Neural progenitor cell (in vitro differentiated cells): ENCODE data around the gene KCNT1. TPM values are rescaled to one million over a fixed set of nuclear protein-coding genes. Genes with fewer than 3 reads are reported as not detected.

ENCODE experiments used
- DNase-seq: peaks from one replicate; pipeline ENCODE4 v3.0.0-alpha.2; 2016; ENCODE audit warnings: low spot score
- H2AFZ ChIP-seq: fragments of 200-600 bp; sonication (generic); replicated peaks from 2 replicates; pipeline ENCODE4 v1.6.1; 2016; ENCODE audit warnings: antibody characterized with exemption
- H3F3A ChIP-seq: fragments of 200-600 bp; sonication (generic); 2 replicates; pipeline ENCODE4 v1.6.1; 2016; ENCODE audit warnings: antibody characterized with exemption, low read depth
- H3K27ac ChIP-seq: fragments of 200-600 bp; sonication (generic); 2 replicates; pipeline ENCODE4 v1.5.1; 2016; ENCODE audit warnings: mild to moderate bottlenecking
- H3K27me3 ChIP-seq: fragments of 200-600 bp; sonication (generic); 2 replicates; pipeline ENCODE4 v1.6.1; 2016; ENCODE audit warnings: mild to moderate bottlenecking, moderate library complexity
- H3K36me3 ChIP-seq: fragments of 200-600 bp; sonication (generic); 2 replicates; pipeline ENCODE4 v1.5.1; 2016
- H3K4me1 ChIP-seq: fragments of 200-600 bp; sonication (generic); 2 replicates; pipeline ENCODE4 v1.6.1; 2016; ENCODE audit warnings: mixed run types
- H3K4me2 ChIP-seq: fragments of 200-600 bp; sonication (generic); 2 replicates; pipeline ENCODE4 v1.6.1; 2016
- H3K4me3 ChIP-seq: fragments of 200-600 bp; sonication (generic); 2 replicates; pipeline ENCODE4 v1.5.1; 2016
- H3K79me2 ChIP-seq: fragments of 200-600 bp; sonication (generic); 2 replicates; pipeline ENCODE4 v1.6.1; 2016; ENCODE audit warnings: low read depth
- H3K9ac ChIP-seq: fragments of 200-600 bp; sonication (generic); 2 replicates; pipeline ENCODE4 v1.6.1; 2016
- H3K9me3 ChIP-seq: fragments of 200-600 bp; sonication (generic); 2 replicates; pipeline ENCODE4 v1.5.1; 2016; ENCODE audit warnings: low read depth
- H4K20me1 ChIP-seq: fragments of 200-600 bp; sonication (generic); 2 replicates; pipeline ENCODE4 v1.6.1; 2016; ENCODE audit warnings: low read depth
- H3K27ac Mint-ChIP-seq: 3 replicates; pipeline ENCODE4 v1.8.0; 2021; ENCODE audit warnings: mixed read lengths
- H3K27me3 Mint-ChIP-seq: 2 replicates; pipeline ENCODE4 v1.8.0; 2022; ENCODE audit warnings: low read depth, mild to moderate bottlenecking, inconsistent platforms, moderate library complexity, mixed read lengths; ENCODE audit not compliant: insufficient read depth
- H3K36me3 Mint-ChIP-seq: 3 replicates; pipeline ENCODE4 v1.8.0; 2021; ENCODE audit warnings: mixed read lengths
- H3K4me1 Mint-ChIP-seq: 3 replicates; pipeline ENCODE4 v1.8.0; 2021; ENCODE audit warnings: mixed read lengths
- H3K4me3 Mint-ChIP-seq: 3 replicates; pipeline ENCODE4 v1.8.0; 2021; ENCODE audit warnings: mild to moderate bottlenecking, moderate library complexity, mixed read lengths
- H3K9me3 Mint-ChIP-seq: 3 replicates; pipeline ENCODE4 v1.8.0; 2020; ENCODE audit warnings: mixed read lengths
- CTCF ChIP-seq: fragments of 200-600 bp; sonication (generic); IDR thresholded peaks from 2 replicates; pipeline ENCODE4 v1.5.1; 2017; ENCODE audit warnings: antibody characterized with exemption, mild to moderate bottlenecking
- EZH2 ChIP-seq: fragments of 200-600 bp; sonication (generic); IDR thresholded peaks from 2 replicates; pipeline ENCODE4 v1.6.1; 2017; ENCODE audit warnings: antibody characterized with exemption, mild to moderate bottlenecking, moderate library complexity
- EZH2phosphoT487 ChIP-seq: fragments of 200-600 bp; sonication (generic); IDR thresholded peaks from 2 replicates; pipeline ENCODE4 v1.6.1; 2017; ENCODE audit warnings: antibody characterized with exemption
- total RNA-seq: library from RNA; depleted of rRNA; stranded (reverse); fragments of >200 nt; gene quantifications from 2 replicates; pipeline ENCODE4 v1.2.3, GENCODE V29; 2015; ENCODE audit warnings: low replicate concordance

Gene KCNT1
- total RNA-seq, 1 donor from 2014 or later: not detected

GRCh38 chr9:135664801-135665794 is 36.9 kb upstream of the KCNT1 start:
- Histone ChIP-seq H3K79me2 (no peaks in the 10 kb centered on the region), H4K20me1 (no peaks in the 10 kb centered on the region), H3K27me3 (no peaks in the 10 kb centered on the region), H3K4me2 (no peak overlapping the region), H3K9me3 (no peaks in the 10 kb centered on the region), H3K4me1 (peaks cover 13% of the 10 kb centered on the region), H3K36me3 (no peaks in the 10 kb centered on the region), H3F3A (peaks cover 6% of the 10 kb centered on the region), H3K9ac (no peak overlapping the region), H3K4me3 (no peak overlapping the region), H2AFZ (no peak overlapping the region), H3K27ac (no peak overlapping the region)
- no peak overlapping the region for H3K27ac Mint-ChIP-seq
- no peaks in the 10 kb centered on the region for H3K36me3 Mint-ChIP-seq
- peaks cover 30% of the 10 kb centered on the region for H3K4me1 Mint-ChIP-seq
- H3K27me3 Mint-ChIP-seq: peaks cover 12% of the 10 kb centered on the region
- DNase-seq: no peak
- TF ChIP-seq CTCF (no peak), EZH2phosphoT487 (no peak), EZH2 (no peak)
- peaks cover 10% of the 10 kb centered on the region for H3K9me3 Mint-ChIP-seq
- H3K4me3 Mint-ChIP-seq: no peak overlapping the region

- Mint-ChIP-seq H3K27me3 (peaks cover 12% of the 10 kb centered on the region), H3K9me3 (peaks cover 10% of the 10 kb centered on the region), H3K4me3 (no peak overlapping the region), H3K27ac (no peak overlapping the region), H3K4me1 (peaks cover 28% of the 10 kb centered on the region), H3K36me3 (no peaks in the 10 kb centered on the region)
- no peak overlapping the region for H3K4me3 ChIP-seq
- TF ChIP-seq EZH2phosphoT487 (no peak), EZH2 (no peak), CTCF (no peak)
- H3K4me2 ChIP-seq: no peak overlapping the region
- H4K20me1 ChIP-seq: no peaks in the 10 kb centered on the region
- no peak for DNase-seq
- H3K4me1 ChIP-seq: peaks cover 13% of the 10 kb centered on the region
- H3F3A ChIP-seq: peaks cover 6% of the 10 kb centered on the region
- H3K79me2 ChIP-seq: no peaks in the 10 kb centered on the region
- no peak overlapping the region for H3K27ac ChIP-seq
- H3K36me3 ChIP-seq: no peaks in the 10 kb centered on the region
- H3K9me3 ChIP-seq: no peaks in the 10 kb centered on the region
- H2AFZ ChIP-seq: no peak overlapping the region
- H3K9ac ChIP-seq: no peak overlapping the region
- no peaks in the 10 kb centered on the region for H3K27me3 ChIP-seq
Observed at GRCh38 chr9:135665795-135666189, 36.2 kb upstream of the KCNT1 start.

- peaks cover 10% of the 10 kb centered on the region for H3K9me3 Mint-ChIP-seq
- no peak overlapping the region for H3K4me3 ChIP-seq
Observed at GRCh38 chr9:135666534-135667462, 35.2 kb upstream of the KCNT1 start.

More at GRCh38 chr9:135666534-135667462, 35.2 kb upstream of the KCNT1 start:
- no peak overlapping the region for H3K9ac ChIP-seq
- no peak for DNase-seq
- no peaks in the 10 kb centered on the region for H3K9me3 ChIP-seq
- Mint-ChIP-seq H3K27ac (no peak overlapping the region), H3K27me3 (peaks cover 4% of the 10 kb centered on the region), H3K4me1 (peaks cover 20% of the 10 kb centered on the region), H3K36me3 (no peaks in the 10 kb centered on the region), H3K4me3 (no peak overlapping the region)
- H3K79me2 ChIP-seq: no peaks in the 10 kb centered on the region
- no peak overlapping the region for H3K4me2 ChIP-seq
- H3K36me3 ChIP-seq: no peaks in the 10 kb centered on the region
- H2AFZ ChIP-seq: no peak overlapping the region
- H4K20me1 ChIP-seq: no peaks in the 10 kb centered on the region
- H3K27ac ChIP-seq: no peak overlapping the region
- TF ChIP-seq EZH2 (no peak), CTCF (no peak), EZH2phosphoT487 (no peak)
- peaks cover 6% of the 10 kb centered on the region for H3F3A ChIP-seq
- H3K27me3 ChIP-seq: no peaks in the 10 kb centered on the region
- H3K4me1 ChIP-seq: peaks cover 11% of the 10 kb centered on the region
